ENCODE results near the gene SP3.

GRCh38 chr2:173996766-173997165, 31.6 kb upstream of the SP3 start:
- TF ChIP-seq ZSCAN20 (CRISPR knock-in tag; IDR thresholded peaks at IDR 0.05) (no peak), MYC (IDR thresholded peaks at IDR 0.05; ENCODE audit: borderline replicate concordance, low read length) (no peak), HOXA7 (CRISPR knock-in tag; IDR thresholded peaks at IDR 0.05) (no peak), RAD21 (conservative IDR thresholded peaks at IDR 0.05 in 1 of 2, IDR thresholded peaks at IDR 0.05 in 1 of 2) (no peak), EP300 (IDR thresholded peaks at IDR 0.05) (no peak), SMC3 (IDR thresholded peaks at IDR 0.05) (no peak), TFCP2L1 (CRISPR knock-in tag; IDR thresholded peaks at IDR 0.05) (no peak), POLR2A (IDR thresholded peaks at IDR 0.05; ENCODE audit: low read length) (no peak), RCOR1 (IDR thresholded peaks at IDR 0.05; ENCODE audit: low read depth, low read length) (no peak), CHD2 (IDR thresholded peaks at IDR 0.05; ENCODE audit: low read length, partially characterized antibody) (no peak)
- TF ChIP-seq, protein P1, sequence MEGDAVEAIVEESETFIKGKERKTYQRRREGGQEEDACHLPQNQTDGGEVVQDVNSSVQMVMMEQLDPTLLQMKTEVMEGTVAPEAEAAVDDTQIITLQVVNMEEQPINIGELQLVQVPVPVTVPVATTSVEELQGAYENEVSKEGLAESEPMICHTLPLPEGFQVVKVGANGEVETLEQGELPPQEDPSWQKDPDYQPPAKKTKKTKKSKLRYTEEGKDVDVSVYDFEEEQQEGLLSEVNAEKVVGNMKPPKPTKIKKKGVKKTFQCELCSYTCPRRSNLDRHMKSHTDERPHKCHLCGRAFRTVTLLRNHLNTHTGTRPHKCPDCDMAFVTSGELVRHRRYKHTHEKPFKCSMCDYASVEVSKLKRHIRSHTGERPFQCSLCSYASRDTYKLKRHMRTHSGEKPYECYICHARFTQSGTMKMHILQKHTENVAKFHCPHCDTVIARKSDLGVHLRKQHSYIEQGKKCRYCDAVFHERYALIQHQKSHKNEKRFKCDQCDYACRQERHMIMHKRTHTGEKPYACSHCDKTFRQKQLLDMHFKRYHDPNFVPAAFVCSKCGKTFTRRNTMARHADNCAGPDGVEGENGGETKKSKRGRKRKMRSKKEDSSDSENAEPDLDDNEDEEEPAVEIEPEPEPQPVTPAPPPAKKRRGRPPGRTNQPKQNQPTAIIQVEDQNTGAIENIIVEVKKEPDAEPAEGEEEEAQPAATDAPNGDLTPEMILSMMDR (IDR thresholded peaks at IDR 0.05): no peak
- TF ChIP-seq, protein P2, sequence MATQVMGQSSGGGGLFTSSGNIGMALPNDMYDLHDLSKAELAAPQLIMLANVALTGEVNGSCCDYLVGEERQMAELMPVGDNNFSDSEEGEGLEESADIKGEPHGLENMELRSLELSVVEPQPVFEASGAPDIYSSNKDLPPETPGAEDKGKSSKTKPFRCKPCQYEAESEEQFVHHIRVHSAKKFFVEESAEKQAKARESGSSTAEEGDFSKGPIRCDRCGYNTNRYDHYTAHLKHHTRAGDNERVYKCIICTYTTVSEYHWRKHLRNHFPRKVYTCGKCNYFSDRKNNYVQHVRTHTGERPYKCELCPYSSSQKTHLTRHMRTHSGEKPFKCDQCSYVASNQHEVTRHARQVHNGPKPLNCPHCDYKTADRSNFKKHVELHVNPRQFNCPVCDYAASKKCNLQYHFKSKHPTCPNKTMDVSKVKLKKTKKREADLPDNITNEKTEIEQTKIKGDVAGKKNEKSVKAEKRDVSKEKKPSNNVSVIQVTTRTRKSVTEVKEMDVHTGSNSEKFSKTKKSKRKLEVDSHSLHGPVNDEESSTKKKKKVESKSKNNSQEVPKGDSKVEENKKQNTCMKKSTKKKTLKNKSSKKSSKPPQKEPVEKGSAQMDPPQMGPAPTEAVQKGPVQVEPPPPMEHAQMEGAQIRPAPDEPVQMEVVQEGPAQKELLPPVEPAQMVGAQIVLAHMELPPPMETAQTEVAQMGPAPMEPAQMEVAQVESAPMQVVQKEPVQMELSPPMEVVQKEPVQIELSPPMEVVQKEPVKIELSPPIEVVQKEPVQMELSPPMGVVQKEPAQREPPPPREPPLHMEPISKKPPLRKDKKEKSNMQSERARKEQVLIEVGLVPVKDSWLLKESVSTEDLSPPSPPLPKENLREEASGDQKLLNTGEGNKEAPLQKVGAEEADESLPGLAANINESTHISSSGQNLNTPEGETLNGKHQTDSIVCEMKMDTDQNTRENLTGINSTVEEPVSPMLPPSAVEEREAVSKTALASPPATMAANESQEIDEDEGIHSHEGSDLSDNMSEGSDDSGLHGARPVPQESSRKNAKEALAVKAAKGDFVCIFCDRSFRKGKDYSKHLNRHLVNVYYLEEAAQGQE (IDR thresholded peaks at IDR 0.05): no peak
